H4 (cell line): ENCODE measurements around the gene KCP. TPM values are rescaled to one million over a fixed set of nuclear protein-coding genes. Genes with fewer than 3 reads are reported as not detected.

Source experiments
- DNase-seq: peaks from one replicate; pipeline ENCODE4 v3.0.0-alpha.2; 2015; ENCODE audit warnings: low spot score
- total RNA-seq: library from RNA; depleted of rRNA; stranded (reverse); fragments of >200 nt; shearing (Covaris generic); gene quantifications from 2 replicates; pipeline ENCODE4 v1.2.3, GENCODE V29; 2014

The KCP gene
- total RNA-seq, 1 experiment from 2014 or later, result not detected

DNA sequence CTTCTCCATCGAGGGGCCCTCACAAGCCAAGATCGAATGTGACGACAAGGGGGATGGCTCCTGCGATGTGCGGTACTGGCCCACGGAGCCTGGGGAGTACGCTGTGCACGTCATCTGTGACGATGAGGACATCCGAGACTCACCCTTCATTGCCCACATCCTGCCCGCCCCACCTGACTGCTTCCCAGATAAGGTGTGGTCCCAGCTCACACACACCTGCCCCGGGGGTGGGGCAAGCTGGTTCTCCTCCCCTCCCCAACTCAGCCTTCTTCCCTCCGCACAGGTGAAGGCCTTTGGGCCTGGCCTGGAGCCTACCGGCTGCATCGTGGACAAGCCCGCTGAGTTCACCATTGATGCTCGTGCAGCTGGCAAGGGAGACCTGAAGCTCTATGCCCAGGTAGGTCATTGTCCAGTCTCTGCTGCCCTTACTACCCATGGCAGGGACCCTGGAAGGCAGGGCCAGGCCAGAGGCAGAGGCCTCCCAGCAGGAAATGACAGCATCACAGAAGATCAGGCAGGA, 69.3 kb downstream of the KCP start:
- no peak for DNase-seq

DNA sequence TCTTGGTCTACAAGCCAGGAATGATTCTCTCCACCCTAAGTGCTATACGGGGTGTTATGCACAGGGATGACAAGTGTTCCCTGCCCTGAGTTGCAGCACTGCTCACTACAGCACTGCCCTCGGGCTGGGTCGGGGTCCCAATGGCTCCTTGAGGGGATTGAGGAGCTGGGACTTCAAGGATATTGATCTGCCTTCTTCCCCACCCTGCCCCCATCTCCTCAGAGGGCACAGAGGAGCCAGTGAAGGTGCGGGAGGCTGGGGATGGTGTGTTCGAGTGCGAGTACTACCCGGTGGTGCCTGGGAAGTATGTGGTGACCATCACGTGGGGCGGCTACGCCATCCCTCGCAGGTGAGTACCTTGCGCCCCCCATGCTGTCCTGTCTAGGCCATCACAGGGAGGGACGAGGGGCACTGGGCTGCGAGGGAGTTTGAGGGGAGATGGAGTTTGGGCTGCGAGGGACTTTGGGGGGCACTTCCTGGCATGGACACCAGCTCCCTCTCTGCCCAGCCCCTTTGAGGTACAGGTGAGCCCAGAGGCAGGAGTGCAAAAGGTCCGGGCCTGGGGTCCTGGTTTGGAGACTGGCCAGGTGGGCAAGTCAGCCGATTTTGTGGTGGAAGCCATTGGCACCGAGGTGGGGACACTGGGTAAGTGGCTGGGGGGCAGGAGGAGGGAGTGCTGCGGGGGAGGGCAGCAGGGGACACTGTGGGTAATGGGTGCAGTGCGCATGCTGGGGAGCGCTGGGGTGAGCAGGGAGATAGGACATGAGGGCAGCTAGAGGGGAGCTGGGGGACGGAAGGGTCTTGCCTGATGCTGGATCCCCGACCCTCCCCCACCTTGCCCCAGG, 70.0 kb downstream of the KCP start:
- no peak for DNase-seq

DNA sequence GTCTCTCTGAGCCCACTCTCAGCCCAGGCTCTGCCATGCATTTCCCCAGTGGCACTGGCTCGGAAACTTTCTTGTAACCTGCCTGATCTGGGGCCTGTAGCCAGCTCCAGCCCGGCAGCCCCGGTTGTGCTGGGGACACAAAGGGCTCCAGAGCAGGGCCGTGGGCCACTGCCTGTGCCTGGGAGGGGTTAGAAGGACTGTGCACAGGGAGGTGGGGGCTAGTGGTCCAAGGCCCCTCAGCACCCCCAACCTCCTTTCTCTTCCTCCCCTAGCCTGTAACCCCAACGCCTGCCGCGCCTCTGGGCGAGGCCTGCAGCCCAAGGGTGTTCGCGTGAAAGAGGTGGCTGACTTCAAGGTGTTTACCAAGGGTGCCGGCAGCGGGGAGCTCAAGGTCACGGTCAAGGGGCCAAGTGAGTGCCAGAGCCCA, 70.7 kb downstream of the KCP start:
- no peak for DNase-seq

DNA sequence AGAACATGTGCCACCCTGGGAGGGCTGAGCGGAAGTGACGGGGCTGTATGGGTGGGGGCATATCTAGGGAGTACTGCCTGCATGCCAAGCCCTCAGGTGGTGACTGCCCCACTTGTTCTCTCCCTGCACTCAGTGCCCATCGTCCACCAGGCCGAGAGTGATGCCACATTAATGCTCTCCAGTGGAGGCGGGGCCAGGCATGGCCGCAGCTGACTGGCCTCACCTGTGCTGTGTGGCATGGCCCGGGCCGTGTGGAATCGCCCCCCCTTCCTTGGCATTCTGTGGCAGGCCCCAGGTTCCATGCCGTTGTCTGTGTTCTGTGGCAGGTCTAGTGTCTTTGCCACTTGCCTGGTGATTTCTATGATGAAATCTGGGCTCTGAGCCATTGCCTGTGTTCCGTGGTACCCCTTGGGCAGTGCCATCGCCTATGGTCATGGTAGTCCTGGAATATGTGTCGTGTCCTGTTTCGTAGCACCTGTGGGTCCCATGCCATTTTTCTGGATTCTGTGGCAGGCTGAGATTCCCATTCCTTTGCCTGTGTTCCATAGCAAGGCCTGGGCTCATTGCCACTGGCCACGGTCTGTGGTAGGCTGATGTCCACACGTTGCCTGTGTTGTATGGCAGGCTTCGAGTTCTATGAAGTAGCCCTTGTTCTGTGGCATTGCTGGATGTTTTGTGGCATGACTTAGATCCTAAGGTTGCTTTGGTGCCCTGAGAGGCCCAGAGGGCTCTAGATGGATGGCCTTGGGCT, 71.4 kb downstream of the KCP start:
- no peak for DNase-seq

DNA sequence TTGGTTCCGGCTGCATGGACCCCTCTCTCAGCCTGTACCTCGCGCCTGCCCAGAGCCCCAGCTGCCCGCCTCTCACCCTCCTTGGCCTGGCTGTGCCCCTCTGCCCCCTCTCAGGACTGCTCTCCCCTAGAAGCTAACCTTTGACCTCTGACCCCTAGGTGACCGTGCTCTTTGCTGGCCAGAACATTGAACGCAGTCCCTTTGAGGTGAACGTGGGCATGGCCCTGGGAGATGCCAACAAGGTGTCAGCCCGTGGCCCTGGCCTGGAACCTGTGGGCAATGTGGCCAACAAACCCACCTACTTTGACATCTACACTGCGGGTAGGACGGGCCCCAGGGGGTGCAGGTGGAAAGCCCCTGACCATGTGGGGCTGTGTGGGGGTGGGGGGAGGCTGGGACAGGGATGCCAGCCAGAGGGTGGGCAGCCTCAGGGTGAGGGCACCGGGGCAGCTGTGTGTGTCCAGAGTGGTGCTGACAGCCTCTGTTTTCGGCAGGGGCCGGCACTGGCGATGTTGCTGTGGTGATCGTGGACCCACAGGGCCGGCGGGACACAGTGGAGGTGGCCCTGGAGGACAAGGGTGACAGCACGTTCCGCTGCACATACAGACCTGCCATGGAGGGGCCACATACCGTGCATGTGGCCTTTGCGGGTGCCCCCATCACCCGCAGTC, 72.3 kb downstream of the KCP start:
- no peak for DNase-seq

DNA sequence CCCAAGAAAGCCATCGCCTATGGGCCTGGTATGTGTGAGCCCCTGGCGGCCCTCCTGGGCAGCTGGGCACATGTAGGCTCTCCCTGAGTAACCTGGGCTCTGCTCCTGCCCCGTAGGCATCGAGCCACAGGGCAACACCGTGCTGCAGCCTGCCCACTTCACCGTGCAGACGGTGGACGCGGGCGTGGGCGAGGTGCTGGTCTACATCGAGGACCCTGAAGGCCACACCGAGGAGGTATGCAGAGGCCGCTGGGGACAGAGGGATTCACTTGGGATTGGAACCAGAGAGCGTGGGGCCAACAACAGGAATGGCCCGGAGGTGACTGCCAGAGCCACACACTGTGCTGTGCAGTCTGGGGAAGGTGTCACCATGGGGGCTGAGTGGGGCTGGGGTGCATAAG, 73.0 kb downstream of the KCP start:
- no peak for DNase-seq

DNA sequence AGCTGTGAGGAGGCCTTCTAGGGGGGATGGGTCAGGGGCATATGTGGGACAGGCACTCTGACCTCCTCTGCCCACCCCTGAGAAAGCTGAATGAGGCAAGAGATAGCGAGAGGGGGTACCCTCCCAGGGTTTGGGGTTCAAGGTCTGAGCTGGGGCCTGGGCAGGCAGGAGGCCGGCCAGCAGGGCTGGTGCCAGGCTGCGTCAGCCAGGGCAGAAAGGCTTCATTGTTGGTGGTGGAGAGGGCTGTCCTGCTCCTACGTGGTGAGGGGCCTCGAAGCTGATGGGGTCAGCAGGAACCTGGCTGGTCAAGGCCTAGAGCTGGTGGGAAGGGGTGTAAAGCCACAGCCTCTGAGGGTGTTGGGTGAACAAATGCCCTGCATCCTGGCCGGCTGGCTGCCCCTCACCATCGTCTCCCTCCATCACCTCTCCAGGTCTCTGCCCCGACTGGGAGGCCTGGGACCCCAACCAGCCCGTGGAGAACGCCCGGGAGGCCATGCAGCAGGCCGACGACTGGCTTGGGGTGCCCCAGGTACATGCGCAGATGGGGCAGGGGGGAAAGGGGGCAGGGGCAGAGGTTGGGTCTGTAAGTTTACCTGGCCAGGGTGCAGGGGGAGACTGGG, 73.7 kb downstream of the KCP start:
- DNase-seq, result no peak

DNA sequence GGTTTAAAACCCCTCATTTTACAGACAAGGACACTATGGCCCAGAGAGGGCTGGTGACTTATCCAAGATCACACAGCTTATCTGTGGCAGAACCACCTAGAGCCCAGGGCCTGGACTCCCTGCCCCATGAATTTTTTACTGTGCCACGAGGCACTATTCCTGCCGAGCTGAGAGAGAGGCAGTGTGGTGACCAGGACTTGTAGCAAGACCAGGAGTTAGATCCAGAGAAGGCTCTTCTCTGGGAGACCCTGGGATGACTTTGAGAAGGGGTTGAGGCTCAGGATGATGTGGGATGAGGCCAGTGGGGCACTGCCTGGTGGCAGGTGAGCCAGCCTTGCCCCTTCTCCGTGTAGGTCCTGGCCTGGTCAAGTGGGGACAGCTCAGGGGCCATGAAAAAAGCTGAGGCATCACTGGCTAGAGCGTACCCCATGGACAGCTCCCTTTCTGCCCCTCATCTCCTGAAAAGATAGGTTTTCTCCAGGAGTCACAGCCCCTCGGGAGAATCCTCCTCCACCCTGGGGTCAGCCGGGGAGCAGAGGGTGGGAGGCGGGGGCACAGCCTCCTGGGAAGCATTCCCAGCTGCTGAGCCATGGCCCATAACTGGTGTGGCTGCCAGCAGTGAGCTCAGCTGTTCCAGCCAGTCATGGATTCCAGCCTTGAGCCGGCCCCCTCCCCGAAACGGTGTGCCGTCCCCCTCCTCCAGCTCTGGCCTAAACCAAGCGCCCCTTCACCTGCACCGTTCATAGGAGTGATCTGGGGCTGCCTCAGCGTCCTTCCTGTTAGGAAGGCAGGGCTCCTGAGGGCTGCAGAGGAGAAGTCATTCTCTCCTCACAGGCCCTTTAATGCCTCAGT, 74.5 kb downstream of the KCP start:
- DNase-seq, result no peak

DNA sequence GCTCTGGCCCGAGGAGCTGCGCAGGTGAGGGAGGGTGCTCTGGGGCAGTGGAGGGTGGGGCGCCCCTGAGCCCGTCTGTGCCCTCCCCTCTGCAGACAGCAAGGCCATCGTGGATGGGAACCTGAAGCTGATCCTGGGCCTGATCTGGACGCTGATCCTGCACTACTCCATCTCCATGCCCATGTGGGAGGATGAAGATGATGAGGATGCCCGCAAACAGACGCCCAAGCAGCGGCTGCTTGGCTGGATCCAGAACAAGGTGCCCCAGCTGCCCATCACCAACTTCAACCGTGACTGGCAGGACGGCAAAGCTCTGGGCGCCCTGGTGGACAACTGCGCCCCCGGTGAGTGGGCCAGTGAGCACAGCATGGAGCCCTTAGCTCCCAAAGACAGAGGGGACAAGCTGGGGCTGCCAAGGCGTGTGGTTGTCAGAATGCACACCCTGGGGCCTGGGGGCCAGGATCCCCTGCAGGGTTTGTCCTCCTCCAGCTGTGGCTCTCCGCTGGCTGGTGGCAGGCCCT, 75.2 kb downstream of the KCP start:
- no peak for DNase-seq

DNA sequence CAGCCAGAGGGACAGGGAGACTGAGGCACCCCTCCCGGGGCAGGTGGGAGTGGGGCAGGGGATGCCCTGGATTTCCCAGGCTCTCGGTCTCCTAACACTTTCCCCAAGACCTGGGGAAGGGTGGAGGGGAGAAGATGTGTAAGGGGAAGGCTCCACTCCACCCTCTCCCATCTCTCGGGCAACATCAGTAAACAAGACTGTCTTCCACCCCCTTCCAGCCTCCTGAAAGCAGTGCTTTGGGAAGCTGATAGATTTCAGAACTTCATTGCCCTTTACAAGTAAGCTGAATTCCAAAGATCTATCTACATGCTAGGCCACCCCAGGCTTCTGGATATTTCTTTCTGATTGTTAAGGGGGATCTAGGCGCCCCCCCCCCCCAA, 76.6 kb downstream of the KCP start:
- no peak for DNase-seq

DNA sequence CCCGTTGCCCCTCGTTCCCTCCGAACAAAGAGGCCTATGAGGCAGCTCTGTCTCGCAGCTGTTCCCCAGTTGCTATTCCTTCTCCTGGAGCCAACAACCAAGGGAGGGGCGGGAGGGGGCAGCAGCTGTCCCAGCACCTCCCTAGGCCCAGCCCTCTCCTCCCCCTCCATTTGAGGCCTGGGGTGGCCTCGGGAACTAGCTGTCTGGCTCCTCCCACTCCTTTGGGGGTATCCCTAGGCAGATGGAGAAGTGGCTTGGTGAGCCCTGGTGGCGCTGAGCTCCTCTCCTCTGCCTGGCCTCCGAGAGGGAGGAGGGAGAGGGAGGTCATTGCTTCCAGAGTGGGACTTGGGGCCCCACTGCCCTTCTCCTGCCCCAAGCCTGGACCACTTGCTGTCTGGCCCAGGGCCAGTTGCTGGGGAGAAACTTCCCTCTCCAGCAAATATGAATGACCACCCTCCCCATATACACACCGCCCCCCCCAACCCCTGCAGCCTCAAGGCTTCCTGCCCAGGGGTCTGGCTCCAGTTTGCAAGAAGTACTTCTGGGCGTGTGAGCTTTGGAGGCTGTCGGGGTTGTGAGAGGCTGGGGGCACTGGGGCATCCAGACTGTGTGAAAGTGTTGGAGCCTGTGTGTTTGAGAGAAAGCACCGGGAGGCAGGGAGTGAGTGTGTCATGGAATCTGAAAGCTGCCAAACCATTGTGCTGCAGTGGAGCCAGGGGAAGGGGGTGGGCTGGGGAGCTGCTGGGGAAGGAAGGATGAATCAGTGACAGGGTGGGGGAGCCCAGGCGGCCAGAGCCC, 77.2 kb downstream of the KCP start:
- no peak for DNase-seq

DNA sequence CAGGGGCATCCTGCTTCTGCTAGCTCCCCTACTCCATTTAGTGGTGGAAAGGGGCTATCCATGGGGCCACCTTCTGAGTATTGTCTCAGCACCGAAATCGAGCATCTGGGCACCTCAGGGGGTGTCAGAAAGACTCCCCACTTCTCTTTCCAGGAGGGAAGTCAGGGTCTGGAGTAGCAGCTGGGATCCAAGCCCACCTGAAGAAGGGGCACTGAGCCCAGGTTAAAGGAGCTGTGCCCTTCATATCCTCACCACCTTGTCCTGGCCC, 77.7 kb downstream of the KCP start:
- DNase-seq, result no peak

DNA sequence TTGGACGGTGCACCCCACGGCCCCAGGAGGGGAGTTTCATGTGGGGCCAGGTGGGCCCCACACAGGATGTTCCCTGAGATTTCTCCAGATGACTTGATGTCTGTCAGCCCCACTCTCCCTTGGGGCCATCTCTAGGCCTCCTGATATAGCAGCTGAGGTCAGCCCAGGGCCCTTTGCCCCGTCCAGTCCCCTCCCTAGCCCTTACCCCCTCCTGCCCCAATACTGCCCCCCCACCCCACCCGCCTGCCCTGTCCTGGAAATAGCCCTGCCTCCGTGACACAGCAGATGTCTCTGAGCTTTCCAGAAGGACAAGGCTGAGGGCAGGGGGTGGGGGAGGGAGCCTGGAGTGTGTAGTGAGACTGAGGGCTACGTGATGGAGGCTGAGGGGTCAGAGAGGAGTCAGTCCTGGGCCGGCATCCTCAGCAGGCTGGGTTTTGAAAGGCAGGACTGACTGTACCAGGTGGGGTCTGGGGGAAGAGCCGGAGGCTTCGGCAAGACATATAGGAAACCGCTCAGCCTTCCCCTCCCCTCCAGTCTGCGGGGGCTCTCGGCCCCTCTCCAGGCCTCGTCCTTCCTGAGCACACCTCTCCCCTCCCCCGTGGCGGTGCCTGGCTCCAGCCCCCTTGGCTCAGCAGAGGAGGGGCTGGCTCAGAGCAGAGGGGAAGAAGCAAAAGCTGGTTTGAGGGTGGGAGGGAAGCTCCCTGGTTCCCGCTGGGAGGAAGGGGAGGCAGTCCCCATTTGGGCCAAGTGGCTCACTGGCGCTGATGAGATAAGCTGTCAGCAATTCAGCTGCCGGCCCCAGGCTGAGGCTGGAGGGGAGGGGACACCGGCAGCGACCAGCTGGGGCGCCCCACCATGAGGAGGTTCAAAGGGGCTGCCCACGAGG, 78.3 kb downstream of the KCP start:
- no peak for DNase-seq

DNA sequence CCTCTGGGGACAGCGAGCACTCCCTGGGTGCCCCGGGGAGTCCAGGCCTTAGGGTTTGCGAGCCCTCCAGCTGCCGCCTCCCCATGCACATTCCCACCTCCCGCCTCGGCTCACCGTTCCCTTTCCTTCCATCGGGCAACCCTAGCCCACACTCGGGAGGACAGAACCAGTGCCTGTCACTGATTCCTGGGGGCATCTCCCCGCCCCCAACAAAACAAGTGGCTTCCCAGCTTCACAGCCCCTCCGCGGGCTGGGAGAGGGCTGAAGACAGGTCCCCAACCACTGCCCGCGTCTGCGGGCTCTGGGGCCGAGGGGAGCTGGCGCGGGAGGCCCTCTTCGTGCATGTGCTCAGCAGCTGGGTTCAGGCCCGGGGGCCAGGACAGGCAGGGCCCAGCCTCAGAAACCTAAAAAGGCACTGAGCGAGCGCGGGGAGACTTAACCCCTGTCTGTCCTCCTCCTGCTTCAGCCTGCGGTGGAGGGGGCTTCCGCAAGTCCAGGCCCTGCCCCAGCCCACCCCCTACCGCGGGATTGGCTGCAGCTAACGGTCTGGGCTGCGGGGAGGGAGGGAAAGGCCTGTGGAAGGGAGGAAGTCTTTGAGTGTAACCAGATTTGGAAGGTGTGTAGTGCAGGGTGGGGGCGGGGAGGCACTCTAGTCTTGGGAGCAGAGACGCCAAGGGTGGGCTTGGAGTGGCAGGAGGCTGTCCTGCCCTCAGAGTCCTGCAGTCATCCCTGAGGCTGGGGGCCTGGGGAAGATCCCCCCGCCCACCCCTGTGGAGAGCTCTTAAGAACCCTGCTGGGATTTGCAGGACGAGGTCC, 79.1 kb downstream of the KCP start:
- no peak for DNase-seq

DNA sequence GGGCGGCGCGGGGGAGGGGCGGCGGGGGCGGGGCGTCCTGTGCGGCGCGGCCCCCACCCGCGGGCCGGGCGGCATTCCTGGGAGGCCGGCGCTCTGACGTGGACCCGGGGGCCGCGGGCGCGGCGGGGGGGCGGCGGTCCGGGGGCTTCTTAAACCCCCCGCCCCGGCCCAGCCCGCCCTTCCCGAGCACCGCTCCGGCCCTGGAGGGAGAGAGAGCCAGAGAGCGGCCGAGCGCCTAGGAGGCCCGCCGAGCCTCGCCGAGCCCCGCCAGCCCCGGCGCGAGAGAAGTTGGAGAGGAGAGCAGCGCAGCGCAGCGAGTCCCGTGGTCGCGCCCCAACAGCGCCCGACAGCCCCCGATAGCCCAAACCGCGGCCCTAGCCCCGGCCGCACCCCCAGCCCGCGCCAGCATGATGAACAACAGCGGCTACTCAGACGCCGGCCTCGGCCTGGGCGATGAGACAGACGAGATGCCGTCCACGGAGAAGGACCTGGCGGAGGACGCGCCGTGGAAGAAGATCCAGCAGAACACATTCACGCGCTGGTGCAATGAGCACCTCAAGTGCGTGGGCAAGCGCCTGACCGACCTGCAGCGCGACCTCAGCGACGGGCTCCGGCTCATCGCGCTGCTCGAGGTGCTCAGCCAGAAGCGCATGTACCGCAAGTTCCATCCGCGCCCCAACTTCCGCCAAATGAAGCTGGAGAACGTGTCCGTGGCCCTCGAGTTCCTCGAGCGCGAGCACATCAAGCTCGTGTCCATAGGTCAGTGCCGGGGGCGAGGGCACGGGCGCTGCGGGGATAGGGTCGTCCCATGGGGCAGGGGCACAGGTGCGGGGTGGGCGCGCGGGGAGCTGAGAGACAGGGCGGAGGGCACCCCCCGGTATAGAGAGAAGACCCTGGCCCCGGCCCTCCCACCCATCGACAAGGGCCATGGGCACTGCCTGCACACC, 80.0 kb downstream of the KCP start, which contains the start of gene FLNC:
Gene FLNC, plus strand, starts transcription at position 176 of the 947 bp plus-strand sequence. Its CDS starts 232 bp downstream, at position 408.
- no peak for DNase-seq

DNA sequence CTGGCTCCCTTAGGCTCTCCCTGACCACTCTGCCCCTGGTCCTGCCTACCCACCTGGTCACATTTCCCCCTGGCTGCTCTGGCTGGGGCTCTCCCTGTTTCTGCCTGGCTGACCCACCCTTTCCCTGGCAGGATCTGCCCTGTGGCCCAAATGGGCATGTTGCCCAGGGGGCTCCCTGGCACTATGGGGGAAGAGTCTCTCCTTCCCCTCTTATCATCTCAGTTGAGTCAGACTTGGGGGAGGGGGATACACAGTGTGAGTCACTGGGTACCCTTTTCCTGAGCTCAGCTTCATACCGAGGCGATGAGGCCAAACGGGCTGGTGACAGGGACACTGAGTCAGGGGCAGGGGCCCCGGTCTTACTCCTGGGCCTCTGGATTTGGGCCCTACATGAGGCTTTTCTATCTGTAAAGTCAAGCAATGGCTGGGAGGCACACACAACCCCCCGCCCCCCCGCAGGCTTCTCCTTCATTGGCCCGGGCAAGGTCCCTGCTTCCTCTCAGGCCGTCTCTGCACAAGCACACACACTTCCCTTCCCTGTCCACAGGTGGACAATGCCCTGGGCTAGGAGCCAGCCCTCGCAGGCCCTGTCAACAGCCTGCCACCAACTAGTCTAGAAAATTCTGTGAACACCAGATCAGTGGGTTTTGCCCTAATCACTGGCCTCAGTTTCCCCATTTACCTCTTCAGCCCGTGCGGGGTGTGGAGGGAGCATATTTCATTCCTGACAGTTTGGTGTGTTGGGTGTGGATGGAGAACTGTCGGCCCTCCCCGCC, 80.9 kb downstream of the KCP start:
- no peak for DNase-seq
